Pons (tissue), 1 donor: ENCODE measurements around the gene PCDHB3.
"Not testable (repeated sequence)": the region's sequence is repeated elsewhere in the genome, so short reads cannot be mapped to it uniquely, and the experiment has no call there.

Source experiments
- DNase-seq: peaks from one replicate; pipeline ENCODE4 v3.0.0-alpha.2; 2016; ENCODE audit warnings: low spot score

The PCDHB3 gene

DNA sequence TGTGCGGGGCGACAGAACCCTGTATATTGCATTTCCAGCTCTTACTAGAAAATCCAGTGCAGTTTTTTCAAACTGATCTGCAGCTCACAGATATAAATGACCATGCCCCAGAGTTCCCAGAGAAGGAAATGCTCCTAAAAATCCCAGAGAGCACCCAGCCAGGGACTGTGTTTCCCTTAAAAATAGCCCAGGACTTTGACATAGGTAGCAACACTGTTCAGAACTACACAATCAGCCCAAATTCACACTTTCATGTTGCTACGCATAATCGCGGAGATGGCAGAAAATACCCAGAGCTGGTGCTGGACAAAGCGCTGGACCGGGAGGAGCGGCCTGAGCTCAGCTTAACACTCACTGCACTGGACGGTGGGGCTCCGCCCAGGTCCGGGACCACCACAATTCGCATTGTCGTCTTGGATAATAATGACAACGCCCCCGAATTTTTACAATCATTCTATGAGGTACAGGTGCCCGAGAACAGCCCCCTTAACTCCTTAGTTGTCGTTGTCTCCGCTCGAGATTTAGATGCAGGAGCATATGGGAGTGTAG is 35.5 kb downstream of the PCDHB3 start:
- no peak for DNase-seq

DNA sequence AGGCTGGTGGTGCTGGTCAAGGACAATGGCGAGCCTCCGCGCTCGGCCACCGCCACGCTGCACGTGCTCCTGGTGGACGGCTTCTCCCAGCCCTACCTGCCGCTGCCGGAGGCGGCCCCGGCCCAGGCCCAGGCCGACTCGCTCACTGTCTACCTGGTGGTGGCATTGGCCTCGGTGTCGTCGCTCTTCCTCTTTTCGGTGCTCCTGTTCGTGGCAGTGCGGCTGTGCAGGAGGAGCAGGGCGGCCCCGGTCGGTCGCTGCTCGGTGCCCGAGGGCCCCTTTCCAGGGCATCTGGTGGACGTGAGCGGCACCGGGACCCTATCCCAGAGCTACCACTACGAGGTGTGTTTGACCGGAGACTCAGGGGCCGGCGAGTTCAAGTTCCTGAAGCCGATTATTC is 37.1 kb downstream of the PCDHB3 start:
- DNase-seq: not testable (repeated sequence)

DNA sequence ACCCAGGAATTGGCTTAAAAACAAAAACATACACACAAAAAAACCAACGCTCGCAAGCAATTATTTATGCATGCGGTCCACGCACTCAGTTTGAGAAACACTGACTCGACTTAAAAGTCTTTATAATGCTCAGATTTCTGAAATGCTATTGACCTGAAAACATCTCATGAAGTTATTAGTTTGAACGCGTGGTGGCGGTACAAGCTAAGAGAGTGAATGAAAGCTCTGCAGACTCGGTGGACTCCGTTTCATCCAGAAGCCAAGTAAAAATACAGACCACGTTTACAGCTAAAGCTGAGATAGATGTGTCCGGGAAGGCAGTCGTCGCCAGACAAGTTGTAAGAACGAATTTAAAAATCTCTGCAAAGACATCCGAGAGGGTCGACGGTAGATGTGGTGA is 49.5 kb downstream of the PCDHB3 start, which contains the start of gene PCDHB6:
PCDHB6 (plus strand) TSS at position 246 of the 400 bp plus-strand sequence. CDS start 201 bp downstream, outside the sequence.
- DNase-seq: no peak

DNA sequence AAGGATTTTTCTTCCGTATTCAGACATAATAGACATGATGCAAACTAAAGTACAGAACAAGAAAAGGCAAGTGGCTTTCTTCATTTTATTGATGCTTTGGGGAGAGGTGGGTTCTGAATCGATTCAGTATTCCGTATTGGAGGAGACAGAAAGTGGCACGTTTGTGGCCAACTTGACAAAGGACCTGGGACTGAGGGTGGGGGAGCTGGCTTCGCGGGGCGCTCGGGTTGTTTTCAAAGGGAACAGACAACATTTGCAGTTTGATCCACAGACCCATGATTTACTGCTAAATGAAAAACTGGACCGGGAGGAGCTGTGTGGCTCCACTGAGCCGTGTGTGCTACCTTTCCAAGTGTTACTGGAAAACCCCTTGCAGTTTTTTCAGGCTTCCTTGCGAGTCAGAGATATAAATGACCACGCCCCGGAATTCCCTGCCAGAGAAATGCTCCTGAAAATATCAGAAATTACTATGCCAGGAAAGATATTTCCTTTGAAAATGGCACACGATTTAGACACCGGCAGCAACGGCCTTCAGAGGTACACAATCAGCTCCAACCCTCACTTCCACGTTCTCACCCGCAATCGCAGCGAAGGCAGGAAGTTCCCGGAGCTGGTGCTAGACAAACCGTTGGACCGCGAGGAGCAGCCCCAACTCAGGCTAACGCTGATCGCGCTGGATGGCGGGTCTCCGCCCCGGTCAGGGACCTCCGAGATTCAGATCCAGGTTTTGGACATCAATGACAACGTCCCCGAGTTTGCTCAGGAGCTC is 50.1 kb downstream of the PCDHB3 start:
- no peak for DNase-seq

DNA sequence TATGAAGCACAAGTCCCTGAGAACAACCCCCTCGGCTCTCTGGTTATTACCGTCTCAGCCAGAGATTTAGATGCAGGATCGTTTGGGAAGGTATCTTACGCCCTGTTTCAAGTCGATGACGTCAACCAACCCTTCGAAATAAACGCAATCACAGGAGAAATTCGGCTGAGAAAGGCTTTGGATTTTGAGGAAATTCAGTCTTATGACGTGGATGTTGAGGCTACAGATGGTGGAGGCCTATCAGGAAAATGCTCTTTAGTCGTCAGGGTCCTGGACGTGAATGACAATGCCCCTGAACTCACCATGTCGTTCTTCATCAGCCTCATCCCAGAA is 50.7 kb downstream of the PCDHB3 start:
- DNase-seq: no peak

DNA sequence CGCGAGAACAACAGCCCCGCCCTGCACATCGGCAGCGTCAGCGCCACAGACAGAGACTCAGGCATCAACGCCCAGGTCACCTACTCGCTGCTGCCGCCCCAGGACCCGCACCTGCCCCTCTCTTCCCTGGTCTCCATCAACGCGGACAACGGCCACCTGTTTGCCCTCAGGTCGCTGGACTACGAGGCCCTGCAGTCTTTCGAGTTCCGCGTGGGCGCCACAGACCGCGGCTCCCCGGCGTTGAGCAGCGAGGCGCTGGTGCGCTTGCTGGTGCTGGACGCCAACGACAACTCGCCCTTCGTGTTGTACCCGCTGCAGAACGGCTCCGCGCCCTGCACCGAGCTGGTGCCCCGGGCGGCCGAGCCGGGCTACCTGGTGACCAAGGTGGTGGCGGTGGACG is 51.4 kb downstream of the PCDHB3 start:
- not testable (repeated sequence) for DNase-seq

DNA sequence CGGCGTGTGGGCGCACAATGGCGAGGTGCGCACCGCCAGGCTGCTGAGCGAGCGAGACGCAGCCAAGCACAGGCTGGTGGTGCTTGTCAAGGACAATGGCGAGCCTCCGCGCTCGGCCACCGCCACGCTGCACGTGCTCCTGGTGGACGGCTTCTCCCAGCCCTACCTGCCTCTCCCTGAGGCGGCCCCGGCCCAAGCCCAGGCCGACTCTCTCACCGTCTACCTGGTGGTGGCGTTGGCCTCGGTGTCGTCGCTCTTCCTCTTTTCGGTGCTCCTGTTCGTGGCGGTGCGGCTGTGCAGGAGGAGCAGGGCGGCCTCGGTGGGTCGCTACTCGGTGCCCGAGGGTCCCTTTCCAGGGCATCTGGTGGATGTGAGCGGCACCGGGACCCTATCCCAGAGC is 51.8 kb downstream of the PCDHB3 start:
- not testable (repeated sequence) for DNase-seq
